ENCODE data around the gene PRKN.
"Not testable (repeated sequence)": the region's sequence is repeated elsewhere in the genome, so short reads cannot be mapped to it uniquely, and the experiment has no call there.

Gene PRKN

GRCh38 chr6:162543221-162543620, 184.3 kb downstream of the PRKN start:
- no peak overlapping the region for H3K4me3 ChIP-seq (ENCODE audit: low read length)
- no peak for TF ChIP-seq CTCF (IDR thresholded peaks at IDR 0.05; ENCODE audit: insufficient read depth, low read depth, low read length, missing control alignments)
- DNase-seq (ENCODE audit: low read depth), result no peak

GRCh38 chr6:162541019-162541601, 186.5 kb downstream of the PRKN start:
- no peak for TF ChIP-seq CTCF (IDR thresholded peaks at IDR 0.05; ENCODE audit: insufficient read depth, low read depth, low read length, missing control alignments)
- H3K4me3 ChIP-seq (ENCODE audit: low read length), result no peak overlapping the region
- DNase-seq (ENCODE audit: low read depth), result no peak

- H3K4me3 ChIP-seq (ENCODE audit: low read length), result no peak overlapping the region
- no peak for TF ChIP-seq CTCF (IDR thresholded peaks at IDR 0.05; ENCODE audit: insufficient read depth, low read depth, low read length, missing control alignments)
- DNase-seq (ENCODE audit: low read depth), result no peak
Measured at GRCh38 chr6:162539321-162539720, 188.2 kb downstream of the PRKN start.

- no peak for DNase-seq (ENCODE audit: low read depth)
- no peak overlapping the region for H3K4me3 ChIP-seq (ENCODE audit: low read length)
- TF ChIP-seq CTCF (IDR thresholded peaks at IDR 0.05; ENCODE audit: insufficient read depth, low read depth, low read length, missing control alignments), result no peak
Measured at GRCh38 chr6:162538643-162539064, 188.9 kb downstream of the PRKN start.

GRCh38 chr6:162533009-162533400, 194.6 kb downstream of the PRKN start:
- TF ChIP-seq CTCF (IDR thresholded peaks at IDR 0.05; ENCODE audit: insufficient read depth, low read depth, low read length, missing control alignments), result no peak
- no peak overlapping the region for H3K4me3 ChIP-seq (ENCODE audit: low read length)
- DNase-seq (ENCODE audit: low read depth), result no peak

GRCh38 chr6:162532283-162533008, 195.1 kb downstream of the PRKN start:
- H3K4me3 ChIP-seq (ENCODE audit: low read length), result no peak overlapping the region
- DNase-seq (ENCODE audit: low read depth), result no peak
- TF ChIP-seq CTCF (IDR thresholded peaks at IDR 0.05; ENCODE audit: insufficient read depth, low read depth, low read length, missing control alignments), result no peak

GRCh38 chr6:162531391-162531790, 196.2 kb downstream of the PRKN start:
- not testable (repeated sequence) for H3K4me3 ChIP-seq (ENCODE audit: low read length); DNase-seq (ENCODE audit: low read depth)

Data from epithelial cell of esophagus (primary cell).